ENCODE results near the gene PRR5L.

PRR5L gene

DNA sequence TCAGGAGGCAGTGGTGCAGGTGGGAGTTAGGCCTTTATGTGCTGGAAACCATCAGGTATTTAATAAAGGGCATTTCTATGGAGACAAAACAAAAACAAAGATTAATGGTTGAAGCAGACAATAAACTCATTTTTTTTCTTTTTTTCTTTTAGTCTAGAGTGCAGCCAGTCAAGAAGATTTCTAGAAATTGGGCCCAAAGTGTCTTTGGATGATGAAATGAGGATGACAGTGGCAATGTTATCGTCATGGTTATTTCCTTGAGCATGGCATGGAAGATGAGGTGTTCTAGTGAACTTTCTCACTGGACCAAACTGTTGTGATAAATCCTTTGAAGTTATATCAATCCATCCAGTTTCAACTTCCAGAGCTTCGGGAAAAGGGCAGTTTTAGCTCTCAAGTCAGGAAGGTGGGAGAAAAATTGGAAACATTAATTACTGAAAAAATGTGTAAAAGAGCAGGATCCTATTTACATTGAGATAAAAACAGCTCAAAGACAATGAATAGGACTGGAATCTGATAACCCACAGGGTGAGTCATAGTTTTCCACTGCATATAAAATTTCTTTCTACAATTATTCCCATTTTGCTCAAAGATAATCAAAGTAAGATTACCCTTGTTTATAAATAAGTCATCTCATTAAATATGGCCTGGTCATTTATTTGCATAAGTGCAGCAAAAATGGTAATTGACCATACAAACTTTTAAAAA, 33.0 kb downstream of the PRR5L start:
- DNase-seq, result no peak

- DNase-seq, result no peak
These were observed 34.3 kb downstream of the PRR5L start for GRCh38 chr11:36330411-36330810.

GRCh38 chr11:36333468-36333867, 37.4 kb downstream of the PRR5L start:
- no peak for DNase-seq

DNA sequence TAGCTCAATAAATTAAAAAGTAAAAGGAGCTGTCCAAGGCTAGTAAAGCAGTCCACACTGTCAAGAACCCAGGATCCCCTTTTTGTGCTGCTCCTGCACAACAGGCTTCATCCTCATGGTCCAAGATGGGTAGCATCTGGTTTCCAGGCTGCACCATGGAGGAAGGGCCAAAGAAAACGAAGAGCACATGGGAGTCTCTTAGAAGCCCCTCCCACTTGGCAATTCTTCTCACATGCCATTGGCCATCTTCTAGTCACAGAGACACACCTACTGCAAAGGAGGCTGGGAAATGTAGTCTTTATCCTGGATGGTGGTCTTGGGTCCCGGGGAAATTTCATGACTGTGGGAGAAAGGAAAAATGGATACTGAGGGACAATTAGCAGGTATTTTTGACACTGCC, 37.8 kb downstream of the PRR5L start:
- no peak for DNase-seq

- DNase-seq, result no peak
These were observed 43.8 kb downstream of the PRR5L start for GRCh38 chr11:36339888-36340287.

DNA sequence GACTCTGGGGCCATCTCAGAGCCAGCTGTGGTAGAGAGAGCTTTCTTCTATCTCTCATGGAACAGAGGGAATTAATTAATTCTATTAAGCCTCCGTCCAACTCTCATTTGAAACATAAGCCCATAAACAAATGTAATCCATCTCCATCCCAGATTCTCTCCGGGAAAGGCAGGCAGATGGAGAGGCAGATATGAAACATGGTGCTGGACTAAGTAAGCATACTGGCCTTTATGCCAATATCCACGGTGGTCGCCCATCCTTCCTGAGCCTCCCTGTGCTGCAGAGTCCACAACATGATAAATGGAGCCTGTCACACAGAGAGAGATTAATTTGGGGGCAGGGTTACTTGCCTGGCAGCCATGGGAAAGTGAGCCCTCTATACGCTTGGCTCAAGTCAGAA, 44.8 kb downstream of the PRR5L start:
- no peak for DNase-seq

GRCh38 chr11:36341915-36342314, 45.8 kb downstream of the PRR5L start:
- DNase-seq, result no peak

DNA sequence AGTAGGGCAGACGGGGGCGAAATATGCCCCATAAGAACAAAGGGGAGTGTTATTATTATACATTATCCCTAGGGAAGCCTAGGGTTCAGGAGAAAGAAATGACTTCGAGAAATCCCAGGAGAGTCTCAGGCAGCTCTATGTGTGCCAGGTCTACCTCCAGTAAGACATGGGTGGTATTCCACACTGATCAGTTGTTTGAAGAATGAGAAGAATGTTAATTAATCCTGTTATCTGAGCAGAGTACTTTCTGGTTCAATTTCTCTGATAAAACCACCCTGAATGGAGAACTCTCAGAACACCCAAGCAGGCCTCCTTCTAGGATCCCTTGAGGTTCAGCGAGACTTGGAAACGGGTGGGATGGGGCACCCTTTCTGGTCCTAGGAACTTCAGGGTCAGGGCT, 46.2 kb downstream of the PRR5L start:
- no peak for DNase-seq

GRCh38 chr11:36343436-36343835, 47.3 kb downstream of the PRR5L start:
- no peak for DNase-seq

GRCh38 chr11:36345084-36345511, 49.0 kb downstream of the PRR5L start:
- DNase-seq, result no peak

DNA sequence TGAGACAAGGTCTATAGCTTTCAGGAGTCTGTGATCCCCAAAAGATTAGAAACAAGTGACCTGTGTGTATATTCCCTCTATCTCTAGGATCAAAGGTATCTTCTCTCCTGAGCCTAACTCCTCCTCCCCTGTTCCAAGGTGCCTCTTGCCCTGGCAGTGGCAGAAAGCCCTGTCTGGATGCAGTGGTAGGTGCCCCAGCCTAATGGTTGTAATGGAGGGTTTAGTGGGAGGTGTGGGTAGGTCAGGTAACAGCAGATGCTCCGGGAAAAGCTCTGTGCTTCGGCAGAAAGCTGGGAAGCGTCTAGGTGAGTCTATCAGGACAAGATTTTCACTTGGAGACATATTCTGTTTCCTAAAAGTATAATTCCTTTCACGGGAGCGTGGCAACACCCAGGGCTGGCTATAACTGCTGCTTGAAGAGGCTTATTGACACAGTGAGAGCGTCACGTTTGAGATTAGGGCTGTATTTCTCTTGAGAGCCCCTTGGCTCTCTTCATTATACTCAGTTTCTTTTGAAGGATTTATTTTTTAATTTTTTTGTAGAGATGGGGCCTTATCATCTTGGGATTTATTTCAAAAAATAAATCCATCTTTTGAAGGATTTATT, 49.5 kb downstream of the PRR5L start:
- no peak for DNase-seq

- DNase-seq, result no peak
These were observed 50.7 kb downstream of the PRR5L start for GRCh38 chr11:36346562-36347383.

- no peak for DNase-seq
These were observed 51.4 kb downstream of the PRR5L start for GRCh38 chr11:36347384-36347906.

DNA sequence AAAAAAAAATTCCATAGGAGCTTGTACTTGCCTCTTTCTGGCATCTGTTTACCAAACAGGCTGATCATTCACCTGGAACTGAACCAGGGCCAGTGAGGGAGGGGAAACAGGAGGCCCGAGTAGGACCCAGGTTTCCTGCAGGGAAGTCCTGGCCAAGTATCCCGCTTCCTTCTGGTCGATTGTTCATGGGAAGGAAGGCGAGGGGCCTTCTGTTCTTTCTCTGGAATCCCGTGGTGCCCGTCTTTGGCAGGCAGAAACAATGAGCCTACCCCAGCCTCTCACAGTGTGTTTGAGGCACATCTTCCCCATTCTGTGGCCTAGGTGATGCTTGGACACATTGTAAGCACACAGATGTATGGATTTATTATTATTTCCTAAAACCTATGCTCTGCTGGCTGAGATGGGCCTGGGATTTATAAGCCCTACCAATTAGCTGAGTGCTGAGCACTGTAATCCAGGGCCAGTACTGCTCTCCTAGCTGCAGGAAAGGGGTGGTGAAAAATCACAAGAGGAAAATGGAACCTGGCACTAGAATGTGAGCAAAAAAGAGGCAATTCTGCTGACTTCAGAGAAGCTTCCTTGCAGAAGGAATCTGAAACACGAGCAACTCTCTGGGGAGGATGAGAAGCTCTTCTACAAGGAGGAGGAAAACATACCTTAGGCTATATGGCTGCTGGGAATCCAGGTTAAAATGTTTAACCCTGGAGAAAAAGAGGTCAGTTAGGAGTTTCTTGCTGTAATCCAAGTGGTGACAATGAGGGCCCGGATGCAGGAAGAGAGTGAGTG, 53.5 kb downstream of the PRR5L start:
- no peak for DNase-seq

- DNase-seq, result no peak
These were observed 54.0 kb downstream of the PRR5L start for GRCh38 chr11:36350137-36350513.

GRCh38 chr11:36352922-36353321, 56.8 kb downstream of the PRR5L start:
- peak; percentile 84 for DNase-seq

DNA sequence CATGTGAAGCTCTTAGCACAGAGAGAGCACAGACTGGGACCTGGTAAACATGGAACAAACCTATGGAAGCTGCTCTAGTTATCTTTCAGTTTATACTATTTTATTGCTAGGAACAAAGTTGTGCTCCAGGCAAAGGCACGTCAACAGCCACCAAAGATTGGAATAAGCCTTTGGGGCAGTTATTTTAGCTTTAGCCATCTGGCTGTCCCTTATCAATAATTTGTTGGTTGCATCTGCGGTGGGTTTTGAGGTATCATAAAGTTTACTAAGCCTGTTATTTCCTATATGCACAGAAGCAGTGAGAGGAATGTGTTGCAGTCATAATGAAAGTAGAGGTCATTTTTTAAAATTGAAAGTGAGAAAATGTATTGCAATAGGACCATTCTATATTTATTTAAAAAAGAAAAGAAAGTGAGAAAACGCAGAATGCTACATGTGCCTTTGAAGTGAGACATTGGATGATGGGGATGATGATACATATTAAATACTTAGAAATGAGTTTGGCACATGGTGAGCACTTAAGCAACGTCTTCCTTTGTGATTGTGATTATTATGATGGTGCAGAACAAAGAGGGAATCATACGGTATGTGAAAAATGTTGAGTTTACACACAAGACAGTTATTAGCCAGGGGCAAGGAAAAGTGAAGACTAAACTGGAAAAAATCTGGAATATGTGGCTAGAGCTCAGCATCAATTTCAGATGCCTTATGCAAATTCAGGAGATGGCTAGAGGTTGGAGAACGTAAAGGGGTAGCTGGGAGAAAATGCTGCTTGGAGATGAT, 58.3 kb downstream of the PRR5L start:
- DNase-seq, result no peak

GRCh38 chr11:36356201-36356600, 60.1 kb downstream of the PRR5L start:
- DNase-seq, result no peak

- no peak for DNase-seq
These were observed 61.7 kb downstream of the PRR5L start for GRCh38 chr11:36357831-36358230.

DNA sequence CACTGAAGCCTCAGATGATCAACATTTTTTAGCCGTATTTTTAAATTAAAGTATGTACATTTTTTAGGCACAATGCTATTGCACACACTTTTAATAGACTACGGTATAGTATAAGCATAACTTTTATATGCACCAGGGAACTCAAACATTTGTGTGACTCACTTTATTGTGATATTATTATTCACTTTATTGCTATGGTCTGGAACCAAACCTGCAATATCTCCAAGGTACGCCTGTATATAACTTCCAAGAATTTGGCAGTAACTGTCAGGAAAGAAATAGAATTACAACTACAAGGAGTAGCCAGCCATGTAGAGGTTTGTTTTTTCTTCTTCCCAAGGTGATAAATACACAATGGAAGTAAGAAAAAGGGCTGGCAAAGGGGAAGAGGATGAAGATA, 62.3 kb downstream of the PRR5L start:
- DNase-seq, result no peak

- DNase-seq, result peak; percentile 39
These were observed 64.2 kb downstream of the PRR5L start for GRCh38 chr11:36360318-36360717.

GRCh38 chr11:36360826-36361415, 64.8 kb downstream of the PRR5L start:
- DNase-seq, result no peak

Measured in CD4-positive, alpha-beta T cell treated with Interleukin-17A for 1 hour (primary cell).